NAMALWA (cell line): ENCODE measurements around the gene LSM3.

Experiments
- DNase-seq: peaks from one replicate; pipeline ENCODE4 v3.0.0-alpha.2; 2015; ENCODE audit warnings: low spot score

LSM3 gene

DNA sequence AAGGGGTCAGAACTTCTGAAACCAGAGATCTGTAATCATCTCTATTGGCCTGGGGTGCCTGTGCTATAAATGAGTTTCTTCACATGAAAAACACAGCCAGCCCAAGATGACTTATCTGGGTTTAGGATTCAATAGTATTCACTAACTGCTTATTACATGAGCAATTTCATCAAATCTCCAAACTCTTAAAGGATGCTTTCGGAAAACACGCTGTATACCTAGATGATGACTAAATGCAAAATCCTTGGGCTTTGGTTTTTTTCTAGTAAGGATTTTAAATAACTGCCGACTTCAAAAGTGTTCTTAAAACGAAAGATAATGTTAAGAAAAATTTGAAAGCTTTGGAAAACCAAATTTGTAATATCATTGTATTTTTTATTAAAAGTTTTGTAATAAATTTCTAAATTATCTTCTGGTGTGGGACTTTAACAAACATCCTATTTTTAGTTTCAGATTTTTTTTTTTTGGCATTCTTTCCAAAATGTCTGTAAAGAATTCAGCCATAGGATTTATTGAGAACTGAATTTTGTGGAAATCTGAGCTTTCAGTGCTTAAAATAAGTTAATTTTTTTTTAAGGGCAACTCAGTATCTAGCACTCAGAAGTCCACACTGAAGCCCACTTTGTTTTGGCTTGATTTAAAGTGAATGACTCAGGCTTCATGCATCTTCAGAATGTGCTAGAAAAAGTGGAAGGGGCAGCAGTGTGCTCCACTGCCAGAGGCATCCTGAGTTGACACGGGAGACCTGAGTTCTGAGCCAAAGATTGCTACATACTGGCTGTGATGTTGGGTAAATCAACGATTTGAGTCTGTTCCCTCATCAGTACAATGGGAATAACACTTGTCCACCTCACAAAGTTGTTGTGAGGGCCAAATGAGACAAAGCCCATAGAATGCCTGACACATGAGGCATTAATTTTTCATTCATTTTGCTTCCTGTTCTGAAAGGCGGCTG lies 35.1 kb upstream of the LSM3 start:
- DNase-seq = no peak

DNA sequence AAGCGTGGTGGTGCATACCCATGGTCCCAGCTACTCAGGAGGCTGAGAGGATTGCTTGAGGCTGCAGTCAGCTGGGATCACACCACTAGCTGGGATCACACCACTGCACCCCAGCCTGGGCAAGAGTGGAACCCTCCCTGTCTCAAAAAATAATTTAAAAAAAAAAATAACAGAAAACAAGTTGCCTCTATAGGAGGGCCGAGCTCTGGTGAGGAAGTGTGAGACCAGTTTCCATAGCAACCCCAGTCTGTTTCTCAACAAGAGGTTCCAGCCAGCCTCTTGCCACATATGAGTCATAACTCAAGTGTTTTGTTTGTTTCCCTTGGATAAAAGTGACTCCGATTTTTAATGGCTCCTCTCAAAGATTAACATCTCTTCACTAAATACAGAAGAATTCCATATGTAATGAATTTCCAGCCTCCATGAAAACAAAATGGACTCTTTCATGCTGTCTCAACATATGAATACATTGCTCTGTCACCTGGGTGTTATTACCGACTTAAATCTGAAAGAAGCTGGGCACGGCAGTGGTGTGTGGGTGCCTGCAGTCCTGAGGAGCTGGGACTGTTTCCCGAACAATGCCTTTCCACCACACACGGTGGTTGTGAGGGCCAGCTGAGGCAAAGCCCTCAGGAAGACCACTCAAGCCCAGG lies 34.1 kb upstream of the LSM3 start:
- DNase-seq = peak; percentile 92

DNA sequence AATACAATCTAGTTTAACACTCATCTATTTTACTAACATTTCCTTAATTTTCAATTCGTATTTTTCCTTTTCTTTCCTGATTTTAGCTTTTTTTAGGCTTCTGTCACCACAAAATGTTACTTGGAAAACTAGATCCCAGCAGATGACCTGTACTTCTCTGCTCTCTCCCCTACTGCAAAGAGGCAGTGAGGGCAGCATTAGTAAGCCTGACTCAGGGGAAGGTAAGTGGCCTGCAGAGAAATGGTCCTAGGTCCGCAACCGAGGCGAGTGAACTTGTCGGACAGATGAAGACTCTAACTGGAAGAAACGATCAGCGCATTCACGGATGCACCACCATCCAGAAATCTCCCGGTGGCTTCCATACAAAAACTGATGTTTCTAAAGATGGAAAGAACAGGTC lies 33.4 kb upstream of the LSM3 start:
- DNase-seq = no peak

DNA sequence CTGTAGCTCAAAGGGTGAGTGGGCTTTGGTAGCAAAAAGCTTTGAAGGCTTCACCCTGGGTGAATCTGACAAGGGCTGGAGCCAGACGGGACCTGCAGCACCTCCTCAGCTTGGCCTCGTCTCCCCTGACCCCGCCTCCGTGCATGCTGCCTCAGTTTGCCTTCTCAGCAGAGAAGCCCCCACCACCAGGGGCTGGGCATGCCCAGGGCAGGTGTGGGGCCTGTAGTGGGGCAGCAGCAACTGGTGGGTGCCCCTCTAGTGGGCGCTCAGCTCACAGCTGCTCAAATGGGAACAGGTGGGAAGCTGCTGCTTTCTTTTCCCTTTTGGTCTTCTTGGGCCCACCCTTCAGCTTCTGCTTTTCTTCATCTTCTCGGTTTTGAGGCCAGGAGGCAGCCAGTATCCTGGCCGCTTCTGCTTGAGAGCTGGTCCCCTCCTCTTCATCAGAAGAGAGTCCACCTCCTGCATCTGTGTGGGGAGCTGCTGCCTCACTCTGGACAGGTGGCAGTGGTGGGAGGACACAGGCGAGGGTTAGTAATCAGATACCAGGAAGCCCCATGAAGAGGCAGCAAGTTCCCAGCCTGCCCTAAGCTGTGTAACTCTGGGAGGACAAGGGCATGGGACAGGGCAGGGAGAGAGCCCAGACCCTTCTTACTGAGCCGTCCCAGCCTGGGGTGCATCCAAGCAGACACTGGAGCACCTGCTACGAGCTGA lies 32.8 kb upstream of the LSM3 start:
- DNase-seq = no peak

- DNase-seq = no peak
These were observed 32.1 kb upstream of the LSM3 start for GRCh38 chr3:14146381-14147065.

DNA sequence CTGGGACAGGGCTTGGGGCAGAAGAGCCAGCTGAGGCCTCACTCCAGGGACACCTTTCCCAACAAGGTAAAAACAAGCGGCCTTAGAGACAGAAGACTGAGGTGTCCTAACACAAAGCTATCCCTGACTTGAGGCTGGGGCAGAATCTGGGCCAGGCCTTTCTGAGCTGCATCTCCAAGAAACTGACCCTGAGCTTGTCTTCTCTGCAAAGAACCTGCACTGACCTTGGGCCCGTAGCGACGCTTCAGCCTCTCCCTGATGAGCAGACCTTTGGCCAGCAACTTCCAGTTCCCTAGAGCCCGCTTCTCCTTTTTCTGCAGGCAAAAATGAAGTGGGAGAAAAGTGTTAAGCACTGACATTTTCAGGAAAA lies 31.6 kb upstream of the LSM3 start:
- no peak for DNase-seq

DNA sequence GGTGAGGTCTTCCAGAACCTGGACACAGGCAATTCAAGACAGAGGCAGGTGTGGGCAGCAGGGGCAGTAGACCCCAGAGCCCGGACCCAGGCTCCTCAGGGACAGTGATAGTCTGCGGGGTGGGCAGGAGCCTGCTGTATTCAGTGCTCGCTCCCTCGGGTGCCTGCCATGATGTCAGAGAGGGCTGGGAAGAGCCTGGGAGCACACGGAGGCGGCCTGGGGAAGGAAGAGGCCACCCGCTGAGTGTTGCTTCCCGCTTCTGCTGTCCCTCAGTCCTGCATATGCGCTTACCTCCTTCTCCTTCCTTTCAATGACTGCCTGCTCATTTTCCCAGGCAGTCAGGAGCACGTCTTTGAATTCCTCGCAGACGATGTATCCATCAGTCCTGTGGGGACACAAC lies 31.0 kb upstream of the LSM3 start:
- no peak for DNase-seq

GRCh38 chr3:14148041-14148985 lies 30.3 kb upstream of the LSM3 start:
- DNase-seq = no peak

DNA sequence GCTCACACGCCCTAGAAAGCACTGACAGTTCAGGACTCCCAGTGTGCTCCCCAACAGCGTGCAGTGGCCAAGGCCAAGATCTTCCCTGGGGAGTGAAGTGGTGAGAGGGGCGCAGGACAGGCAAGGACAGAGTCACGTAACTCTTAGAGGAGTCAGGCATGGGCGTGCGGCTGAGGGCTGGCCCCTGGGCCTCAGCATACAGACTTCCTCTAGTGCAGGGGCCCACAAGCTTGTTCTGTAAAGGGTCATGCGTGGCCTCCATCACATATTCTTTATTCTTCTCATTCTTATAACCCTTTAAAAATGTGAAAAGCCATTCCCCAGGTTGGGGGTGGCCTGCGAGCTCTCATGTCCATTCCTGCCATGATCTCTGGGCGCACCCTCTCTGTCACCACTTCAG lies 28.5 kb upstream of the LSM3 start:
- DNase-seq = no peak

DNA sequence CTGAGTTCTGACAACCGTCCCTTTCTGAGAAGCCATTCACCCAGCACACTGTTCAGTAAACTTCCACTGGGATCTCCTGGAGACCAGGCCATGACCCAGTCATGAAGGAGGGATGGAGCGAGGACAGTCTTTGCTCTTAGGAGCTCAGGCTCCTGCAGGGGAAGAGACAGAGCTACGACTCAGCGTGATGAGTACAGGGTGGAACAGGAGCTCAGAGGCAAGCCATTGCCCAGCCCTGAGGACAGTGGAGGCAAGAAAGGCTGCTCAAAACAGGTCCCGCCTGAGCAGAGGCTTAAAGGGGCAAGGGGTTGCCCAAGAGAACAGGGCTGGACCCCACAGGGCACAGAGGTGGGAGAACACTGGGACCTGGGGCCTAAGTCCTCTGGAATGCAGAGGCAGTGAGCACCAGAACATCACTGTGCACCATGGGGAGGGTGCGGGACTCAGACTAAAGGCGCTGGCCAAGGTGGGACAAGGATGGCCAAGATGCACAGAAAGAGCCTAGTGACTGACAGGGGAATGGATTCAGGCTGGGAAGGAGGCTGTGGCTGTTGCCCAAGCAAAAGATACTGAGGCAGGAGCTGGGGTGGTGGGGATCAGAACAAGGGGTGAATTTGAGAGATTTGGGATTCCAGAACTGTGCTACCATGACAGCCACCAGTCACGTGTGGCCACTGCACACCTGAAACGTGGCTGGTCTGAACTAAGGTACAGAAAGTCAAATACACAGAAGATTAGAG lies 28.0 kb upstream of the LSM3 start:
- no peak for DNase-seq

- DNase-seq = no peak
These were observed 27.0 kb upstream of the LSM3 start for GRCh38 chr3:14151471-14152083.

DNA sequence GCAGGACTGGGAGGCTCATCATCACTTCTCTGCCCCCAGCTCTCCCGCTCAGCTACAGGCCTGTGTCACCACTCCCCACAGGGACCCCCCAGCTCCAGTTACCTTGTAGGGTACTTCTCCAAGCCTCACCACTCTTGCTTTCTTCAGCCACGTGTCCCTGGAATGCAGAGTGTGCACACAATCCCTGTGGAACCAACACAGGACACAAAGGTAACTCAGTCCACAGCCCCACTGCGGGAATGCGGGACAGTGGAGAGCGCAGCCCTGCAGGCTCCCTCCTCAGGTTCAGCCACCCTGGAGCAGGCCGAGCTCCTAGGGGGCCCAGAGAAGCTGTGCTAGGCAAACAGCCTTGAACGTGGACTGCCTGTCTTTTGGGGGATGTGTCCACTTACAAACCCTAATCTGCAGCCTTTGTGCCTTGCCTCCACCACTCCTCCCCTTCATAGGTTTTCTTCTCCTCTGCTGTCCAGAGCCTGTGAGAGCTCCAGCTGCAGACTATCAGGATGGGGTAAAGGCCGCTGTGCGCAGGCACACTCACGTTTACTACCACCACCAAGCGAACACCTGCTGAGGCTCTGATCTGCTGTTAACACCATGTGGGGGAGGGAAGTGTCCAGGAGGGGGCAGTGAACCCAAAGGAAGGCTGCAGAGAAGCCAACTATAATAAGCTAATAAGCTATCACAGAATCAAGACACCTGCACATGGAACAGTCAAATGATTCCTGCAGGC lies 26.2 kb upstream of the LSM3 start:
- peak; percentile 53 for DNase-seq

- no peak for DNase-seq
These were observed 25.7 kb upstream of the LSM3 start for GRCh38 chr3:14152963-14153355.

DNA sequence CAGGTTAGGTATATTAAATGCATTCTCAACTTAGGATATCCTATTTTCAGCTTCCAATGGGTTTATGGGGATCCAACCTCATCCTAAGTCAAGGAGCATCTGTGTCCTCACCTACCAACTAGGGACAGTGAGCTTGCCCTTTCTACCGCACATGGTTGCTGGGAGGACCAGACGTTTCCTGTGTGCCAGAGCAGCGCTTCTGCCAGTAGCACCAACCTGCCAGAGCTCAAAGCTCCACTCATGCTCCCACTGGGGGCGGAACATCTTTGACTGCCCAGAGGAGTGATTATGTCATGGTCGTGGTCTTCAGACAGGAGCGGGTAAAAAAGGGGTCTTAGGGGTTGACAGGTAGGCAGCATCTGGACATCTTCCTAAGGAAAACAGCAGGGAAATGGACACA lies 25.0 kb upstream of the LSM3 start:
- DNase-seq = no peak

- no peak for DNase-seq
These were observed 24.3 kb upstream of the LSM3 start for GRCh38 chr3:14154276-14154675.

GRCh38 chr3:14154895-14155440 lies 23.6 kb upstream of the LSM3 start:
- DNase-seq = no peak

DNA sequence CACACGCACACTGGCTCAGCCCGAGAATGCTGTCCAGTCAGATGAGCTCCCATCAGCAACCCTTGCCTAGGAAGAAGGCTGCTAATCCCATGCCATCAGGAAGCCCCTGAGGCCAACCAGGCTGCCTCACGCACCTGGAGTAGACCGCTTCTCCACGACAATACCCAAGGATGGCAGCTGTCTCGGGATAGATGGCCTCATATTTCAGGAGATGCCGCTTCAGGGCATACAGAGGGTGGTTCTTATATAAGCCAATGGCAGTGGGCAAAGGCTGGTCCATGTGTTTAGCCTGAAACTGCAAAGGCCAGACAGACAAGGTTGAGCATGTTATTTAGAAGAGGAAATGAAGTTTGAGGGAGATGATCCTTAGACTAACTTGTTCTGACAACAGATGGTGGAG lies 22.4 kb upstream of the LSM3 start:
- no peak for DNase-seq

DNA sequence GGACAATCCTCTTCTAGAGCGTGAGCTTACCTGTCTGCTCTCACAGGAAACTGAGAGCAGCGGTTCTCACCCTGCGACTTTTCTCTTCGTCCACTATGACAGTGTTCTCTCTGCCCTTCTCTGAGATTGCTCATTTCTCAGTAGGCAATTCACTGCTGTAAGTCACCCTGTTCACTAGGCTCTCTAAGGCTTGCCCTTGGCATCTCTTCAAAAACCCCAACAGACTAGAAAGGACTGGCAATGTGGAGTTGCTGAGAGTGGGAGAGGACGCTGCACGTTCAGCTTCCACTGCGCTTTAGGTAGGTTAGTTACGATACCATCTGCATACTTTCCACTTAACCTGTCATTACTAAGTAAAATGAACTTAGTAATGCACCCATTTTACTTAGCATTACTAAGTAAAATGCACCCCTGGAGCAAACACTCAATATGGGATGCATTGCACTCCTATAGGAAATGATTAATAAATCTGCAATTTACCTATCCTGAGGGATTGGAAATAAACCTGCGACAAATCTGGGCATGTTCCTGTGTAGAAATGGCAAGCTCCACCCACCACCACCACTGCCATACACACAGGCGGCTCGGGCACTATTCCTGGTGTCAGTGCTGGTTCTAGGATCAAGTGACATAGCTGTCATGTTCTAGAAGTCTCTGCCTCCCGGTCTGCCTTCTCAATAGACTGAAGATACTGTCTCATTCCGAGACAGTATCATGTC lies 21.6 kb upstream of the LSM3 start:
- DNase-seq = no peak
